Mesendoderm (in vitro differentiated cells): ENCODE data around the gene CERKL.

Experiments
- DNase-seq: peaks from one replicate; pipeline ENCODE4 v3.0.0; 2013
- H2AK5ac ChIP-seq: 2 replicates; pipeline ENCODE4 v1.6.1; 2013; ENCODE audit warnings: low read length, inconsistent platforms
- H2BK120ac ChIP-seq: 2 replicates; pipeline ENCODE4 v1.6.1; 2013; ENCODE audit warnings: low read depth, mild to moderate bottlenecking, low read length, moderate library complexity, mixed read lengths
- H2BK15ac ChIP-seq: replicated peaks from 2 replicates; pipeline ENCODE4 v1.6.1; 2013; ENCODE audit warnings: low read depth, mild to moderate bottlenecking, moderate library complexity
- H2BK5ac ChIP-seq: 2 replicates; pipeline ENCODE4 v1.6.1; 2013; ENCODE audit warnings: low read length, inconsistent platforms
- H3K18ac ChIP-seq: 2 replicates; pipeline ENCODE4 v1.6.1; 2013; ENCODE audit warnings: mild to moderate bottlenecking, low read length, mixed read lengths
- H3K23ac ChIP-seq: one replicate; pipeline ENCODE4 v1.6.1; 2013; ENCODE audit warnings: low read length
- H3K27ac ChIP-seq: 2 replicates; pipeline ENCODE4 v1.5.1; 2013; ENCODE audit warnings: low read depth, mild to moderate bottlenecking, inconsistent platforms, low read length, moderate library complexity
- H3K27me3 ChIP-seq: 2 replicates; pipeline ENCODE4 v1.6.1; 2013; ENCODE audit warnings: low read length, control low read depth, mild to moderate bottlenecking, inconsistent platforms; ENCODE audit not compliant: insufficient read depth, poor library complexity
- H3K36me3 ChIP-seq: 2 replicates; pipeline ENCODE4 v1.6.1; 2013; ENCODE audit warnings: low read length, inconsistent platforms; ENCODE audit not compliant: control insufficient read depth, insufficient read depth
- H3K4ac ChIP-seq: one replicate; pipeline ENCODE4 v1.6.1; 2013; ENCODE audit warnings: low read depth, mild to moderate bottlenecking, low read length, moderate library complexity
- H3K4me1 ChIP-seq: 2 replicates; pipeline ENCODE4 v1.6.1; 2013; ENCODE audit warnings: low read depth, low read length, inconsistent platforms; ENCODE audit not compliant: control insufficient read depth
- H3K4me2 ChIP-seq: 2 replicates; pipeline ENCODE4 v1.6.1; 2013; ENCODE audit warnings: low read length
- H3K4me3 ChIP-seq: 2 replicates; pipeline ENCODE4 v1.5.1; 2013; ENCODE audit warnings: mild to moderate bottlenecking, low read length
- H3K56ac ChIP-seq: one replicate; pipeline ENCODE4 v1.6.1; 2013; ENCODE audit warnings: low read length
- H3K79me1 ChIP-seq: 2 replicates; pipeline ENCODE4 v1.6.1; 2013; ENCODE audit warnings: low read length, inconsistent platforms
- H3K79me2 ChIP-seq: 2 replicates; pipeline ENCODE4 v1.6.1; 2013; ENCODE audit warnings: mild to moderate bottlenecking, low read length; ENCODE audit not compliant: control insufficient read depth, insufficient read depth
- H3K9ac ChIP-seq: 2 replicates; pipeline ENCODE4 v1.6.1; 2013; ENCODE audit warnings: low read length, inconsistent platforms
- H4K5ac ChIP-seq: one replicate; pipeline ENCODE4 v1.6.1; 2013; ENCODE audit warnings: low read length
- H4K8ac ChIP-seq: one replicate; pipeline ENCODE4 v1.6.1; 2013; ENCODE audit warnings: low read depth, mild to moderate bottlenecking, control low read depth, low read length, moderate library complexity
- WGBS: extraction: QIAGEN DNeasy Blood & Tissue Kit; methylation state at CpG from one replicate; pipeline ENCODE4 v1.1.7; 2013; ENCODE audit warnings: low lambda C conversion rate, missing lambda C conversion rate; ENCODE audit not compliant: insufficient coverage; ENCODE audit errors: extremely low coverage; 5-methylcytosine and 5-hydroxymethylcytosine counted together

CERKL gene

DNA sequence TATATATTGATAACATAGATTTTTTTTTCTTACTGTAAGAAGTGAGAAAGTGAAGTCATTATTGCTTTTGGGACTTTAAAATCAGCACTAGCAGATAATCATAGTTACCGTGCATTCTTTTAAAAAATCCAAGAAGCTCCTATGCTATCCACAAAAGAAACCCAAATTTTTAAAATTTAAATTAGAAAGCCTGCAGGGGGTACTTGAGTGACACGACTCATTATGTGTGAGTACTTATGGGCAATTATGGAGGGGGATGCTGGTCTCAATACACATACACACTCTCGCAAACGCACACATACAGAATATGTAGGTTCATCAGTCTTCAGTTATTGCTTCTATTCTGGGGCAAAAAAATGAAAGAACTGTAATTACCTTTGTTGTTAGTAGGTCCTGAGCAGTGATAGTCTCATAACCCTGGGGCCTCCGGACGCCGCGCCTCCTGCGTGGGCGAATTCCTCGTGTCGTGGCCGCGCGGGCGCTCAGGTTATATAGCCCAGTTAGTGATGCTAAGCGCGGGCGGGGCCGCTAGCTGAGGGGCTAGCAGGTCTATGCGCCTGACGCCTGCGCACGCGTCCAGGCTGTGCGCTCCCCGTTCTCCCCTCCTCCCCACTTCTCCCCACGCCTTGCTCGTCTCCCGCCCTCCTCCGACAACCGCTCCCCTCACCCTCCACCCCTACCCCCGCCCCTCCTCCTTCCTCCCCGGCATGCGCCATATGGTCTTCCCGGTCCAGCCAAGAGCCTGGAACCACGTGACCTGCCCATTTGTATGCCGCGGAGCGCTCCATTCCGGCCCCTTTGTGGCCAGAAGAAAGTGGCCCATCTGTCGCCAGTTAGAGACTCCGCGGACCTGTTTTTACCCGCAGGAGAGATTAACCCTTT lies 23.4 kb upstream of the CERKL start, which contains the start of gene NEUROD1:
Gene NEUROD1, minus strand, starts transcription at position 463 of the 882 bp plus-strand sequence. CDS start 1,657 bp downstream, outside the sequence.
- Histone ChIP-seq H3K56ac (no peak within 1 kb of the TSS), H2BK15ac (no peak within 1 kb of the TSS), H3K9ac (no peak within 1 kb of the TSS), H4K8ac (no peak within 1 kb of the TSS), H3K4ac (no peak within 1 kb of the TSS), H3K4me2 (no peak within 1 kb of the TSS), H2BK5ac (no peak within 1 kb of the TSS), H3K36me3 (no peaks in the 10 kb centered on the region), H4K5ac (no peak within 1 kb of the TSS), H3K4me3 (no peak within 1 kb of the TSS), H2AK5ac (no peak within 1 kb of the TSS), H2BK120ac (no peak within 1 kb of the TSS), H3K27me3 (peaks cover 72% of the 10 kb centered on the region), H3K27ac (no peak within 1 kb of the TSS), H3K79me2 (no peaks in the 10 kb centered on the region), H3K79me1 (no peaks in the 10 kb centered on the region), H3K18ac (no peak within 1 kb of the TSS), H3K23ac (no peak within 1 kb of the TSS), H3K4me1 (no peaks in the 10 kb centered on the region)
- DNase-seq: peak; percentile 62
- WGBS: no CpG with 5 or more reads among the region's 45 CpGs

DNA sequence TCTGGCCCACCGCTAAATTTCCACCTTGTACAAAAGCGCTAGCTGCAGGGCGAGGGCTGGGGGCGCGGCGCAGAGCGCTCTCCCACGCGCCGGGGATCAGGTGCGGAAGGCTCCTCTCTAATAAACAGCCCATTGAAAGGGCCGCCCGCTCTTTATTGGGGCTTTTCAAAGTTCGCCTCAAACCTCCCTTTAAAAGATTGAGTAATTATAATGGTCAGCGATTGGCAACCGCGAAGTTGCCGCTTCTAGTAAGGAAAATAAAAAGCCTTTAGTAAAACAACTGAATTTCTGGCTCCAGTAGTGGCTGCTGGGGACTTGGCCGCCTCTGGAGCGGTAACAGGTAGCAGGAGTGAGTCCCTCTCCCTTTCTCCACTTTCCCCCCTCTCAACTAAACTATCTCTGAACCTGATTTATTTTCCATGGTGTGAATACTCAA lies 22.7 kb upstream of the CERKL start:
- Histone ChIP-seq H3K79me2 (no peaks in the 10 kb centered on the region), H3K27me3 (peaks cover 67% of the 10 kb centered on the region), H3K4me2 (no peak overlapping the region), H3K18ac (no peak overlapping the region), H3K4ac (no peak overlapping the region), H3K27ac (no peak overlapping the region), H3K56ac (no peak overlapping the region), H3K4me3 (no peak overlapping the region), H3K36me3 (no peaks in the 10 kb centered on the region), H2AK5ac (no peak overlapping the region), H3K4me1 (no peaks in the 10 kb centered on the region), H2BK15ac (no peak overlapping the region), H3K23ac (no peak overlapping the region), H2BK120ac (no peak overlapping the region), H4K5ac (no peak overlapping the region), H4K8ac (no peak overlapping the region), H3K79me1 (no peaks in the 10 kb centered on the region), H3K9ac (no peak overlapping the region), H2BK5ac (no peak overlapping the region)
- DNase-seq: no peak
- WGBS: no CpG with 5 or more reads among the region's 20 CpGs

GRCh38 chr2:181678861-181679543 lies 22.1 kb upstream of the CERKL start:
- WGBS: no CpG with 5 or more reads among the region's 18 CpGs
- H3K23ac ChIP-seq: no peak overlapping the region

DNA sequence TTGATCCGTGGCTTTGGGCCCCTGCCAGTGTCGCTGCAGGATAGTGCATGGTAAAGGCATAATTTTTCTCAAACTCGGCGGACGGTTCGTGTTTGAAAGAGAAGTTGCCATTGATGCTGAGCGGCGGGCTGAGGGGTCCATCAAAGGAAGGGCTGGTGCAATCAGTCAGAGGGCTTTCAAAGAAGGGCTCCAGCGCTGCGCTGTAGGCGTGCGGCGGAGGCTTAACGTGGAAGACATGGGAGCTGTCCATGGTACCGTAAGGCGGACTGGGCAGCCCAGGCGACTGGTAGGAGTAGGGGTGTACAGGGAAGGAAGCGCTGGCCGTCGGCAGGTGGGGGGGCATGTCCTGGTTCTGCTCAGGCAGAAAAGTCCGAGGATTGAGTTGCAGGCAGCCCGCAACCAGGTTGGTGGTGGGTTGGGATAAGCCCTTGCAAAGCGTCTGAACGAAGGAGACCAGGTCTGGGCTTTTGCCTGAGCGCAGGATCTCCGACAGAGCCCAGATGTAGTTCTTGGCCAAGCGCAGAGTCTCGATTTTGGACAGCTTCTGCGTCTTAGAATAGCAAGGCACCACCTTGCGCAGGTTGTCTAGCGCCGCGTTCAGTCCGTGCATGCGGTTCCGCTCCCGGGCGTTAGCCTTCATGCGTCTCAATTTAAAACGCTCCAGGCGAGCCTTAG lies 21.1 kb upstream of the CERKL start:
- Histone ChIP-seq H3K4me2 (no peak overlapping the region), H3K79me1 (no peaks in the 10 kb centered on the region), H4K5ac (no peak overlapping the region), H3K56ac (no peak overlapping the region), H3K18ac (no peak overlapping the region), H3K9ac (no peak overlapping the region), H2AK5ac (no peak overlapping the region), H2BK120ac (no peak overlapping the region), H3K79me2 (no peaks in the 10 kb centered on the region), H3K36me3 (no peaks in the 10 kb centered on the region), H2BK15ac (no peak overlapping the region), H3K27ac (no peak overlapping the region), H2BK5ac (no peak overlapping the region), H3K4ac (no peak overlapping the region), H3K4me1 (no peaks in the 10 kb centered on the region), H3K23ac (no peak overlapping the region), H3K4me3 (no peak overlapping the region), H3K27me3 (peaks cover 55% of the 10 kb centered on the region), H4K8ac (no peak overlapping the region)
- WGBS: no CpG with 5 or more reads among the region's 41 CpGs
- peak; percentile 89 for DNase-seq

More at GRCh38 chr2:181678861-181679543, 22.1 kb upstream of the CERKL start:
- Histone ChIP-seq H2BK5ac (no peak overlapping the region), H3K36me3 (no peaks in the 10 kb centered on the region), H3K79me1 (no peaks in the 10 kb centered on the region), H3K79me2 (no peaks in the 10 kb centered on the region), H2BK120ac (no peak overlapping the region), H4K8ac (no peak overlapping the region), H3K4ac (no peak overlapping the region), H3K27me3 (peaks cover 62% of the 10 kb centered on the region), H2AK5ac (no peak overlapping the region), H3K18ac (no peak overlapping the region), H2BK15ac (no peak overlapping the region), H3K4me3 (no peak overlapping the region), H3K9ac (no peak overlapping the region), H3K4me2 (no peak overlapping the region), H4K5ac (no peak overlapping the region), H3K56ac (no peak overlapping the region), H3K4me1 (no peaks in the 10 kb centered on the region), H3K27ac (no peak overlapping the region)
- DNase-seq: no peak

DNA sequence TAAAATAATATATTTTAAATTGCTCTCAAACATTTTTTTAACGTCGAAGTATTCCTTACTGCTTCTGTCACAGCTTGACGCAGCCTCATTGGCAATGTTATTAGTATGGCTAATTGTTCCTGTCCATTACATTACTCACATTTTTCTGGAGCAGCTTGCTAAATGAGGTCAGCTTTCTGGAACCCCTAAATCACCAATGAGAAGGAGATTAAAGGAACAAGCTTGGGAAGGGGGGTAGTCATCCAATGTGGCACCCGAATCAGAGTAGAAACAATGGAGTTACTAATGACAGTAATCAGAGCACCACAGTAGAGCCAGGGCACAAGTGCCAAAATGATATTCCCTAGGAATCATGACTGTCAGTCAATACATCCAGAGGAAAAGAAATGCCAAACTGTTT lies 18.3 kb upstream of the CERKL start:
- Histone ChIP-seq H3K79me1 (no peaks in the 10 kb centered on the region), H3K9ac (no peak overlapping the region), H3K4me2 (no peak overlapping the region), H3K4me3 (no peak overlapping the region), H3K4me1 (no peaks in the 10 kb centered on the region), H3K23ac (no peak overlapping the region), H3K56ac (no peak overlapping the region), H3K4ac (no peak overlapping the region), H3K27ac (no peak overlapping the region), H3K18ac (no peak overlapping the region), H3K27me3 (peaks cover 28% of the 10 kb centered on the region), H4K5ac (no peak overlapping the region), H4K8ac (no peak overlapping the region), H3K79me2 (no peaks in the 10 kb centered on the region), H2AK5ac (no peak overlapping the region), H2BK15ac (no peak overlapping the region), H3K36me3 (no peaks in the 10 kb centered on the region), H2BK5ac (no peak overlapping the region), H2BK120ac (no peak overlapping the region)
- WGBS: no CpG with 5 or more reads among the region's 4 CpGs
- no peak for DNase-seq
